HuH-7.5 (cell line): Measurements from ENCODE around the gene FOXM1.
"Not testable (repeated sequence)": the region's sequence is repeated elsewhere in the genome, so short reads cannot be mapped to it uniquely, and the experiment has no call there.

Experiments
- DNase-seq: peaks from one replicate; pipeline ENCODE4 v3.0.0; 2011; ENCODE audit warnings: low spot score

The FOXM1 gene

DNA sequence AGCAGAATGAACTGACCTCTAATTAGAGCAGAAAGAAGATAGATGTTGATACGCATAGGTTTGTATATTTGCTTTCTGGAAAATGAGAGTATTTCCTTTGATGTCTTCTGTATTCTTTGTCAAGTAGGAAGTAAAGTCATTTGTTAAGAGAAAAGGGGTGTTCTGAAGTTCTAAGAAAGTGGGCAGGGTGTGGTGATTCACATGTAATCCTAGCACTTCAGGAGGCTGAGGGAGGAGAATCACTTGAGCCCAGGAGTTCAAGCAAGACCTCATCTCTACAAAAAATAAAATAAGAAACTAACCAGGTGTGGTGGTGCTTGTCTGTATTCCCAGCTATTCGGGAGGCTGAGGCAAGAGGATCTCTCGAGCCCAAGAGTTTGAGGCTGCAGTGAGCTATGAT, 2.9 kb upstream of the FOXM1 start:
- no peak for DNase-seq

DNA sequence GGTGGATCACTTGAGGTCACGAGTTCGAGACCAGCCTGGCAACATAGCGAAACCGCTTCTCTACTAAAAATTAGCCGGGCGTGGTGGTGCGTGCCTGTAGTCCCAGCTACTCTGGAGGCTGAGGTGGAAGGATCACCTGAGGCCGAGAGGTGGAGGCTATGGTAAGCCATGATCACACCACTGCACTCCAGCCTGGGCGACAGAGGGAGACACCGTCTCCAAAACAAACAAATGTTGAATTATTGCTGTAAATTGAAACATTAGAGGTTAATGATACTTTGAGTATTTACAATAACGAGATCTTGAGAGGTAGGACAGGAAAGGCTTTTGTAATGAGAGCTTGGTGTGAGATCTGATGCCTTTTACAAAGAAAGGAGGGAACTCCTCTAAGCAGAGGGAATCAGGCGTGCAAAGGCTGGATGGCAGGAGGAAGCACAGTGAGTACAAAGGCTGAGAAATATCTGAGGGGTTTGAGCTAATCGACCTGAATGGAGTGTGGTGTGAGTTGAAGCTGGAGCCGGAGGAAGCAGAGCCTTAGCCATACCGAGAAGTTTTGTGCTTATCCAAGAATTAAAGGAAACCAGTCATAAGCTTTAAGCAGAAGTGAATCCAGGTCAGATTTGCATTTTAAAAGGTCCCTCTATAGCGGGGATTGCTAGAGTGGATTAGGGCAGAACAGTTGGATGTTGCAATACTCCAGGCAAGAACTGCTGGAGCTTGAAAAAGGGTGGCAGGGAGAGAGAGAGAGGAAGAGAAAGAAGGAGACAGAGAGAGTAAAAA, 1.2 kb upstream of the FOXM1 start:
- no peak for DNase-seq

DNA sequence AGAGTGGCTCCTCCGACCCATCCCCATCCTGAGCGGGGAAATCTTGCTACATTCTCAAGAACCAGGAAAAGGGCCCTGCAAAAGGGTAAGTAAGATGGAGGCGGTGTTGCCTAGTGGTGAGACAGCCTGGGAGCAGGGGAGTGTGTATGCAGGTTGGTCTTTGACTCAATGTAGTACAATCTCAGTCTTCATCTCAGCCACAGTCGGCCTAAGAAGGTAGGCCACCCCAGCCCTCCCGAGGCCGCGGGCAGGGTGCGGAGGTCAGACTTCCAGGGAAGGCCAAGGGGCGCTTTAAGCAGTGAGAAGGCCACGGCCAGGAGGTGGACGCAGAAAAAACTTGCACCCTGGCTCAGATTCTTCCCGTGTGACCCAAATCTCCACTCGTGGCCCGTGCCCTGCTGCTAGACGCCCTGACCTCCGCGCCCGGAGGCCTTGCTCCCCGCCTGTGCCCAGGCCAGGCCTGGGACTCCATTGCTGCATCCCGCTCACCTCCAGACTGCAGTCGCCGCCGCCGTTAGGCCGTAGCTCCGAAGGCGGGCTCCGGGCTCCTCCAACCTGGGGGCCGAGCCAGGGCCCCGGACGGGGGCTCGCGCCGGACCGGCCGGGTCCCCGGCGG, 435 bp downstream of the FOXM1 start:
- DNase-seq: peak; percentile 40

DNA sequence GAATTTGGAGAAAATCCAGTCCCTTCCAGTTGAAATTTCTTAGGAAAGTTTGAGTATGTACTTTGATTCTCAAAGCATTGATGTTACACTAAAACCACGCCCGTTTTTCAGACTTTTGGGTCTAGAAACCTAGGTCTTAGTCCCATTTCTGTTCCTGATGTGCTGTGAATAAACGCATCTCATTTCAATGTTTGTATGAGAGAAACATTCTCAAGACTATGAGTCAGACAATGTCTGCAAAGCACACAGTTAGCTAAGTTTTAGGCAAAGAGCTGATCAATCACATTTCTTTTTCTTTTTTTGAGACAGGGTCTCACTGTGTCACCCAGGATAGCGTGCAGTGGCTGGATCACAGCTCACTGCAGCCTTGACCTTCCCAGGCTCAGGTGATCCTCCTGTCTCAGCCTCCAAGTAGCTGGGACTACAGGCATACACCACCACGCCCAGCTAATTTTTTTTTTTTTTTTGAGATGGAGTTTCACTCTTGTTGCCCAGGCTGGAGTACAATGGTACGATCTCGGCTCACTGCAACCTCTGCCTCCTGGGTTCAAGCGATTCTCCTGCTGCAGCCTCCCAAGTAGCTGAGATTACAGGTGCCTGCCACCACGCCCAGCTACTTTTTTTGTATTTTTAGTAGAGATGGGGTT, 7.9 kb downstream of the FOXM1 start:
- not testable (repeated sequence) for DNase-seq

DNA sequence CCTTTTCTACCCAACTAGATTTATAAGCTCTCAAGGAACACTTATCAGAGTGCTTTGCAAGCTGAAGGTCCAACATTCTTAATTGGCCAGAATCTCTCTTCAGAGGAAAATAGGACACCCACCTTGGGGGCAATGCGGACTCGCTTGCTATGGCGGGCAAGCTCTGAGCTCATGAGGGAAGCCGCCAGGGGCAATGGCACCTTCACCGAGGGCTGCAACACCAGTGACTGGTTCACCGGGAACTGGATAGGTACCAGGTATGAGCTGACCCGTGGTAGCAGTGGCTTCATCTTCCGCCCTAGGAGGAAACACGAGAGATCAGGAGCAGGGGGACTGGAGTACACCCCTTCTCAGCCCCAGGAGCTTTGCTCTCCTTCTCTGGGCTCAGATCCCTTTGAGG, 12.8 kb downstream of the FOXM1 start:
- no peak for DNase-seq

- not testable (repeated sequence) for DNase-seq
Measured at GRCh38 chr12:2863402-2863801, 13.6 kb downstream of the FOXM1 start.

GRCh38 chr12:2862876-2863275, 14.1 kb downstream of the FOXM1 start:
- DNase-seq: no peak

- no peak for DNase-seq
Measured at GRCh38 chr12:2860170-2860569, 16.8 kb downstream of the FOXM1 start.

DNA sequence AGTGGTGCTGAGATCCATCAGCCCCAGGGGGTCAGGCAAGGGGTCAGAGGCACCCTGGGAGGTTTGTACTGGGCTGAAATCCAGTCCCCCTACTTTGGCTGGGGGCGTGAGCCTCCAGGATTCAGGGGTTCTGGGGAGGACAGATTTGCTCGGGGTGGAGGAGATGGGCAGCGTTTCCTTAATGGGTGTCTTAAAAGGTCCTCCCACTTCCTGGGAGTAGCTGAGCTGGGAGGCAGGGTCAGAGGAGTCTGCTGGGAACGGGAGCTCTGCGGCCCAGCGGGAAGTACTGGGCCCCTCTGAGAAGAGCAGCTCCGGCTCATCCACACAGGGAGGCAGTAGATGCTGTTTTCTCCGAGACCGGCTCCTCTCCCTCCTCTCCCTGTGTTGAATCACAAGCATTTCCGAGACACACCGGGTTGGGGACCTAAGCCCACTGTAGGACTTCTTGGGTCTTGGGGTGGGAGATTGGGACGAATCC, 18.0 kb downstream of the FOXM1 start:
- no peak for DNase-seq

DNA sequence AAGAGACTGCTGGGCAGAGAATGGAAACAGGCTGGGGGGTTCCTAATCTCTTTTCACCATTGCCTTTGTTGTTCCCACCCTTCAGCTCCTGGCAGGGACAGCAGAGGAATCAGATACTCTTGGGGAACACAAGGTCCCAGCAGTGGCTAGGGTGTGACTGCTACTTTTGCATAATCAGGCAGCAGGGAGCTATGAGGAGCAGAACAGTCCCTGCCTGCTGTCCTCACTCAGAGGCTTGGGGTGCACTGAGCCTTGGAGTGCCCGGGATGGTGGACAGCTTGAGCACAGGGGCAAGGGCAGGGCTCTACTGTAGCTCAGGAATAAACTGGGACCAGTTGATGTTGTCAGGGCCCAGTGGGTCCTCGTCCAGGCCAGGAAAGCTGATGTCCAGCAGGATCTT, 18.6 kb downstream of the FOXM1 start:
- DNase-seq: no peak

- no peak for DNase-seq
Measured at GRCh38 chr12:2857576-2857975, 19.4 kb downstream of the FOXM1 start.

GRCh38 chr12:2857021-2857431, 19.9 kb downstream of the FOXM1 start, which contains the start of gene TEX52:
Gene TEX52 (minus strand): TSS chr12:2857039. CDS start chr12:2857026, 13 bp downstream.
- DNase-seq: no peak

DNA sequence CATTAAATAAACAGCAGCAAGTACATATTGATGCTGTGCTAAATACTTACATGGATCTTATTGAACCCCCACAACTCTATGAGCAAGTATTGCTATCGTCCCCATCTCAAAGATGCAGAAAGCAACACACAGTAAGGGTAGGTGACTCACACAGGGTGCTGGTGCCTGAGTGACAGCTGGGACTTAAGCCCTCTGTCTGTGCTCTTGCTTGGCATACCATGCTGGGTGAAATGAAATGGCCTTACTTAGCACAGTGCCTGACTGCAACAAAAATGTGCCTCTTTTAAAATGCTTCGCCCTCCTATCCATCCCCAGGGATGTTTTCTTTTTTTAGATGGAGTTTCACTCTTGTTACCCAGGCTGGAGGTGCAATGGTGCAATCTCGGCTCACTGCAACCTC, 20.9 kb downstream of the FOXM1 start:
- no peak for DNase-seq

DNA sequence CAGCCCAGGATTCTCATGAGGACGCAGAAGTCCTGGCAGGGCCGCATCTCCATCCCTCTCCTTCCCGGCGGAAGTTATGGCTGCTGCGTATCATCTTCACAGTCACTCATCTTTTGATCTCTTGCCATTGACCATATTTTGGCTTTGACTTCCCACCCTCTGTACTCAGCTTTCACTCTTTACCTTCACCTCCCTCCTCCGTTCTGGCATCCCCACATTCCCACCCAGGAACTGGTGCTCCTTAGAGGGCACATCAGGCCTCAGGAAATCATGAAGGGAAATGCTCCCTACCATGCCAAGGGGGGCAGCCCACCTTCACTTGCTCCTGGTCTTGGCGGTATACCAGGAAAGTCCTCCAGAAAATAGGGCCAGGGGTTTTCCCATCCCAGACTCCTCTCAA, 21.4 kb downstream of the FOXM1 start:
- no peak for DNase-seq

DNA sequence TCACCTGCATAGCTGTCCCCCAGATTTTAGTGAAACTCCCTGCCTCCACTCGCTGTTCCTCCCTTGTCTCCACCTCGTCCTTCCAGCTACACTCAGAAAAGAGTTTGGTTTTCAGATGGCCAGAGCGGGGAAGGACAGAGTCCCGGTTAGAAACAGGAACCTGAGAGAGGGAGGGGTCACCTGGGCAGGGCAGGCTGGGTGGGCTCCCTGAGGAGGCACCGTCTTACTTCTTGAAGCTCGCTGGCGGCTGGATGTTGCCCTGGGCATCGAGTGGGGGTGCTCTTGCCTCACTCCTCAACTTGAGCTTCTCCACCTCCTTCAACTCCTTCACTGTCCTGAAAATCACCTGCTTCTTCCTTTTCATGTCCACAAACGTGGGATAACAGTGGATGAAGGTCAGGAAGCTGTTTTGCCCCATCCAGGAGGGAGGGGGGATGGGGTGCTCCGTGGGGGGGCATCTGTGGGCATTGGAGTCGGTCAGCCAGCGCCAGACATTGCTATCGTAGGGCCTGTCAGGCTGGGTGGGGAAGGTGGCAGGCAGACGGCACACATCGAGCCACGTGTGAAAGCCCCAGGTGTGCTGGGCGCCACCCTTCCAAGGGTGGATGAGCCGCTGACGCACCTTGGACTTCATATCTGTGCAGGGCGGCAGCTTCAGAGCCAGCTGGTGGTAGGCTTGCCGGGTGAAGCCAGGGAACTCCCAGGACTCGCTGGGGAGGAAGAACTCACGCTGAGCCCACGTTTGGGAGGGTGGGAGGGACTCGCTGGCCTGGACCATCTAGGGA, 22.1 kb downstream of the FOXM1 start:
- no peak for DNase-seq

- peak; percentile 90 for DNase-seq
Measured at GRCh38 chr12:2853626-2854025, 23.3 kb downstream of the FOXM1 start.

DNA sequence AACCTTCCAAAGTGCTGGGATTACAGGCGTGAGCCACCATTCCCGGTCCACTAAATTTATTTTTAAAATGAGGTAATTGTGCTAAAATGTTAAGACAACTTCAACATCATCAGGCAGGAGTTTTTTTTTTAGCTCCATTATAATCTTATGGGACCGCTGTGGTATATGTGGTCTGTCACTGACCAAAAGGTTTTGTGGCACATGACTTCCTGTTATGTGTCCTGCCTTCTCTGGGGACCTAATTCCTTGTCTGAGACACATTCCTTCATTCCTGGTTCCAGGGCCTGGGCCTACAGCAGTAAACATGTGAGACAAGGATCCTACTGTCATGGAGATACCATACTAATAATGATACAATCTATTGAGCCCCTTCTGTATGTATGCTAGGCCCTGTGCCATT, 25.0 kb downstream of the FOXM1 start:
- DNase-seq: no peak

DNA sequence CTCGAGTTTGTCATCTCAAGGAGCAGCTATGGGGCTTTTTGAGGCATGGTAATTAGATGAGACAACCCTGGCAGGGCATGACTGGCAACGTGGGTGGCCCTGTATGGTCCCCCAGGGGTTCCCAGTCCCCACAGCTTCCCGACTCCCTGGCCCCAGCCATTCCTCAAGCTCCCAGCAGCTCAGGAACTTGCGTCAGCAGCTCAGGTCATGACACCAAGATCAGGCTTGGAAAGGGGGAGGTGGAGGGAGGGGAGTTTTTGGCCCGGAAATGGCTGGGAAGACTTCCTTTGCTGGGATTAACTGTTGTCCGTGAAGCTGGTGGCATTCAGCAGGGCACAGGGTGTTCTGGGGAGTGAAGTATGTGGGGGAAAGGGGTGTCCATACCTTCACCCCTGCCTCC, 31.7 kb downstream of the FOXM1 start:
- no peak for DNase-seq

- DNase-seq: no peak
Measured at GRCh38 chr12:2844786-2845185, 32.2 kb downstream of the FOXM1 start.

GRCh38 chr12:2842948-2843347, 34.0 kb downstream of the FOXM1 start:
- DNase-seq: no peak

- no peak for DNase-seq
Measured at GRCh38 chr12:2841056-2841650, 35.8 kb downstream of the FOXM1 start.

DNA sequence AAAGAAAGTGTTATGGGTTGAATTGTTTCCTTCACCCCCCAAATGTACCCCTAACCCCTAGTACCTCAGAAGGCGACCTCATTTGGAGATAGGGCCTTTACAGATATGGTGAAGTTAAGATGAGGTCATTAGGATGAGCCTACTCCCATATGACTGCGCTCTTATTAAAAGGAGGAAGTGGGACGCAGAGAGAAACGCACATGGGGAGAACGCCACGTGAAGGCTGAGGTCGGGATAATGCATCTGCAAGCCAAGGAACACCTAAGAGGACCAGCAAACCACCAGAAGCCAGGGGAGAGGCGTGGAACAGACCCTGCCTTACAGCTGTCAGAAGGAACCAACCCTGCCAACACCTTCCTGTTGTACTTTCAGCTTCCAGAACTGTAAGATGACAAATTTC, 40.4 kb downstream of the FOXM1 start:
- no peak for DNase-seq
